SK-N-SH (cell line): Measurements from ENCODE around the gene MAP6D1. TPM values are rescaled to one million over a fixed set of nuclear protein-coding genes. Genes with fewer than 3 reads are reported as not detected.

Experiments
- CTCF ChIA-PET: fragments of 300-600, 350-600 bp; formaldehyde crosslinking; extraction: SDS; loops from one replicate; lab custom pipeline; 2021; lab: Yijun Ruan, JAX
- POLR2A ChIA-PET: fragments of 350-600 bp; sonication (Branson Sonifier 250); formaldehyde crosslinking; extraction: SDS; loops from one replicate; lab custom pipeline; 2020; ENCODE audit warnings: antibody characterized with exemption, inconsistent platforms; lab: Yijun Ruan, JAX
- DNase-seq: peaks from one replicate; pipeline ENCODE4 v3.0.0; 2012
- H2AFZ ChIP-seq: fragments of 200-600 bp; sonication (generic); 2 replicates; pipeline ENCODE4 v1.8.1; 2016; ENCODE audit warnings: antibody characterized with exemption, mild to moderate bottlenecking, low read depth
- H3F3A ChIP-seq: fragments of 200-600 bp; sonication (generic); replicated peaks from 2 replicates; pipeline ENCODE3; 2016; ENCODE audit warnings: antibody characterized with exemption, mild to moderate bottlenecking; ENCODE audit not compliant: insufficient read depth
- H3K27ac ChIP-seq, 2 experiments: fragments of 200-500 bp in 1 of 2; fragments of 200-600 bp in 1 of 2; sonication (Bioruptor generic) in 1 of 2; sonication (generic), shearing (Covaris generic) in 1 of 2; 2 replicates each; pipeline versions ENCODE4 v1.5.1 to v1.6.1; 2014 to 2016; ENCODE audit warnings: low read depth in 2 of 2, inconsistent platforms in 1 of 2, low read length in 1 of 2, mild to moderate bottlenecking in 1 of 2, mixed read lengths in 1 of 2
- H3K27me3 ChIP-seq: fragments of 200-600 bp; sonication (generic), shearing (Covaris generic); 2 replicates; pipeline ENCODE4 v1.6.1; 2016; ENCODE audit warnings: mixed run types; ENCODE audit not compliant: insufficient read depth
- H3K36me3 ChIP-seq, 2 experiments: fragments of 200-500 bp in 1 of 2; fragments of 200-600 bp in 1 of 2; sonication (Bioruptor generic) in 1 of 2; sonication (generic) in 1 of 2; replicated peaks in 1 of 2; 2 replicates each; pipeline versions ENCODE3 to v1.5.1; 2014 to 2016; ENCODE audit warnings: low read length in 1 of 2, mild to moderate bottlenecking in 1 of 2; ENCODE audit not compliant: insufficient read depth in 2 of 2, control insufficient read depth in 1 of 2
- H3K4me1 ChIP-seq, 2 experiments: fragments of 200-500 bp in 1 of 2; fragments of 200-600 bp in 1 of 2; sonication (Bioruptor generic) in 1 of 2; sonication (generic), shearing (Covaris generic) in 1 of 2; 2 replicates each; pipeline versions ENCODE4 v1.5.1 to v1.6.1; 2014 to 2016; ENCODE audit warnings: low read depth in 1 of 2, low read length in 1 of 2, mixed run types in 1 of 2; ENCODE audit not compliant: insufficient read depth in 2 of 2, control insufficient read depth in 1 of 2
- H3K4me2 ChIP-seq: fragments of 200-600 bp; sonication (generic), shearing (Covaris generic); 2 replicates; pipeline ENCODE4 v1.6.1; 2017; ENCODE audit warnings: mixed run types
- H3K4me3 ChIP-seq, 2 experiments: fragments of 200-500 bp in 1 of 2; fragments of 200-600 bp in 1 of 2; sonication (Bioruptor generic) in 1 of 2; sonication (generic), shearing (Covaris generic) in 1 of 2; 2 replicates each; pipeline versions ENCODE4 v1.5.1 to v1.8.1; 2014 to 2016; ENCODE audit warnings: low read depth in 2 of 2, inconsistent platforms in 1 of 2, low read length in 1 of 2, mild to moderate bottlenecking in 1 of 2, mixed read lengths in 1 of 2, moderate library complexity in 1 of 2
- H3K79me2 ChIP-seq: fragments of 200-600 bp; sonication (generic); 2 replicates; pipeline ENCODE4 v1.8.1; 2017; ENCODE audit warnings: mild to moderate bottlenecking; ENCODE audit not compliant: insufficient read depth
- H3K9ac ChIP-seq: fragments of 200-600 bp; sonication (generic); 2 replicates; pipeline ENCODE4 v1.6.1; 2017; ENCODE audit warnings: mixed run types
- H3K9me2 ChIP-seq: fragments of 200-600 bp; sonication (generic); 2 replicates; pipeline ENCODE4 v1.6.1; 2017; ENCODE audit warnings: mixed run types
- H3K9me3 ChIP-seq: fragments of 200-600 bp; sonication (generic); 2 replicates; pipeline ENCODE4 v1.6.1; 2017; ENCODE audit warnings: mixed run types, mild to moderate bottlenecking, moderate library complexity
- H4K20me1 ChIP-seq: fragments of 200-600 bp; sonication (generic); 2 replicates; pipeline ENCODE4 v1.6.1; 2017; ENCODE audit warnings: mild to moderate bottlenecking, mixed run types; ENCODE audit not compliant: insufficient read depth
- CHD2 ChIP-seq: fragments of 150-350 bp; IDR thresholded peaks from 2 replicates; pipeline ENCODE4 v1.6.1; 2018; ENCODE audit warnings: low read length; ENCODE audit not compliant: partially characterized antibody
- FOXJ3 ChIP-seq: sonication (generic); formaldehyde crosslinking; IDR thresholded peaks from 2 replicates; pipeline ENCODE4 v1.5.1; 2020; ENCODE audit warnings: mild to moderate bottlenecking, missing genetic modification reagents
- FOXM1 ChIP-seq: IDR thresholded peaks from 2 replicates; pipeline ENCODE4 v1.4.0; 2012; ENCODE audit warnings: low read depth, mild to moderate bottlenecking
- JUND ChIP-seq: IDR thresholded peaks from 2 replicates; pipeline ENCODE4 v1.4.0; 2012
- MAX ChIP-seq: IDR thresholded peaks from 2 replicates; pipeline ENCODE4 v1.4.0; 2012; ENCODE audit warnings: low read depth
- MXI1 ChIP-seq: IDR thresholded peaks from 2 replicates; pipeline ENCODE4 v1.6.1; 2012; ENCODE audit warnings: mild to moderate bottlenecking, low read depth, low read length, improper control_type of control experiment
- SMC3 ChIP-seq: IDR thresholded peaks from 2 replicates; pipeline ENCODE4 v1.6.1; 2012; ENCODE audit warnings: low read depth, low read length, improper control_type of control experiment
- TCF12 ChIP-seq: IDR thresholded peaks from 2 replicates; pipeline ENCODE4 v1.4.0; 2012
- YY1 ChIP-seq: IDR thresholded peaks from 2 replicates; pipeline ENCODE4 v1.4.0; 2012; ENCODE audit warnings: low read depth, mild to moderate bottlenecking
- WGBS: methylation state at CpG from one replicate; pipeline ENCODE4 v1.1.6; 2017; ENCODE audit warnings: low lambda C conversion rate; 5-methylcytosine and 5-hydroxymethylcytosine counted together
- polyA plus RNA-seq, 3 experiments: library from polyadenylated mRNA; depleted of rRNA; stranded (reverse); fragments of >200 nt; gene quantifications; 2 replicates each; pipeline ENCODE4 v1.2.3, GENCODE V29; 2012

The MAP6D1 gene
- polyA plus RNA-seq, 1 of the 3 experiments (the other 2 are of a cell fraction), result 2.6 TPM

- 0 out of 4 replicates have a peak overlapping the region, but pooled peaks of 1 of the 2 experiments have one; percentile 30 for H3K27ac ChIP-seq
- no peaks in the 10 kb centered on the region for H3K79me2 ChIP-seq
- H3K9me2 ChIP-seq, result no peaks in the 10 kb centered on the region
- H3K4me3 ChIP-seq, result no peak overlapping the region
- POLR2A ChIA-PET, result interaction anchor here (0.7 to 1.1 kb wide), 2 partner anchors 129 to 283 kb away, joined by 3 to 4 read pairs; partner anchors contain the start of gene YEATS2
- no peak overlapping the region for H2AFZ ChIP-seq
- peaks cover 11% of the 10 kb centered on the region for H3F3A ChIP-seq
- no peaks in the 10 kb centered on the region for H3K9me3 ChIP-seq
- peaks cover 0 to 26% of the 10 kb centered on the region in 2 experiments; a peak in 2 of 4 replicates for H3K4me1 ChIP-seq
- CTCF ChIA-PET, result interaction anchor here (1.1 to 4.1 kb wide), 5 partner anchors 11 to 77 kb away, joined by 3 to 29 read pairs (median 4); partner anchors contain the start of gene PARL
- WGBS, result 91% methylated on average over 14 of the region's 14 CpGs
- H4K20me1 ChIP-seq, result 0 out of 2 replicates have a peak, but pooled peaks cover 3% of the 10 kb centered on the region
- no peaks in the 10 kb centered on the region for H3K27me3 ChIP-seq
- H3K4me2 ChIP-seq, result no peak overlapping the region
- DNase-seq, result no peak
- H3K9ac ChIP-seq, result no peak overlapping the region
- H3K36me3 ChIP-seq, result peaks cover 8 to 28% of the 10 kb centered on the region in 2 experiments
- TF ChIP-seq FOXJ3 (no peak), SMC3 (no peak), MXI1 (no peak), CHD2 (no peak), TCF12 (no peak), FOXM1 (no peak), JUND (no peak)
These were observed 1.3 kb upstream of the MAP6D1 start for GRCh38 chr3:183826448-183827250.

GRCh38 chr3:183824761-183825455 is 469 bp downstream of the MAP6D1 start:
- peaks cover 0 to 15% of the 10 kb centered on the region in 2 experiments for H3K36me3 ChIP-seq
- peak overlapping the region; percentile 74; the same call in 1 of the 2 replicates for H2AFZ ChIP-seq
- peak; percentile 79 for DNase-seq
- H3K9me2 ChIP-seq, result no peaks in the 10 kb centered on the region
- H3K79me2 ChIP-seq, result no peaks in the 10 kb centered on the region
- 0 out of 2 replicates have a peak, but pooled peaks cover 3% of the 10 kb centered on the region for H4K20me1 ChIP-seq
- H3K27me3 ChIP-seq, result no peaks in the 10 kb centered on the region
- TF ChIP-seq YY1, result no peak
- TF ChIP-seq CHD2, result no peak
- TF ChIP-seq MAX, result no peak; the same call in 1 of the 2 replicates
- H3K4me1 ChIP-seq, result peaks cover 0 to 22% of the 10 kb centered on the region in 2 experiments; a peak in 2 of 4 replicates
- H3K9me3 ChIP-seq, result no peaks in the 10 kb centered on the region
- WGBS, result 1% methylated on average over 16 of the region's 88 CpGs
- H3K9ac ChIP-seq, result peak overlapping the region; percentile 41; the same call in 1 of the 2 replicates
- H3F3A ChIP-seq, result peaks cover 11% of the 10 kb centered on the region
- peak overlapping the region; percentile 61 for H3K4me3 ChIP-seq
- CTCF ChIA-PET, result interaction anchor here (0.7 to 4.1 kb wide), 13 partner anchors 9 to 79 kb away, joined by 3 to 29 read pairs (median 3); partner anchors contain the start of gene PARL
- H3K27ac ChIP-seq, result no peak overlapping the region
- H3K4me2 ChIP-seq, result peak overlapping the region; percentile 82
- POLR2A ChIA-PET, result interaction anchor here (1.0 to 2.7 kb wide), 2 partner anchors 15 to 60 kb away, joined by 5 to 9 read pairs; partner anchors contain the start of gene PARL
